Measurements from ENCODE around the gene R3HDM4.

The R3HDM4 gene

DNA sequence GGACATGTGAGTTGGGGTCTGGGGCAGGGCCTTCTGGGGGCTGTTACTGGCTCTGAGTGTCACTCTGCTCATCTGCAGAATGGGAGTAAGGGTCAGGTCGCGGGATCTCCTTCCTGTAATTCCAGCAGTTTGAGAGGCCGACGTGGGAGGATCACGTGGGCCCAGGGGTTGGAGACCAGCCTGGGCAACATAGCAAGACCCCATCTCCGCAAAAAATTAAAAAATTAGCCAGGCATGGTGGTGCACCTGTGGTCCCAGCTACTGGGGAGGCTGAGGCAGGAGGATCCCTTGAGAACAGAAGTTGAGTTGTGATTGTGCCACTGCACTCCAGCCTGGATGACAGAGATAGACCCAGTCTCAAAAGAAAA is 16.9 kb upstream of the R3HDM4 start:
- no peak for DNase-seq (ENCODE audit: low spot score)

DNA sequence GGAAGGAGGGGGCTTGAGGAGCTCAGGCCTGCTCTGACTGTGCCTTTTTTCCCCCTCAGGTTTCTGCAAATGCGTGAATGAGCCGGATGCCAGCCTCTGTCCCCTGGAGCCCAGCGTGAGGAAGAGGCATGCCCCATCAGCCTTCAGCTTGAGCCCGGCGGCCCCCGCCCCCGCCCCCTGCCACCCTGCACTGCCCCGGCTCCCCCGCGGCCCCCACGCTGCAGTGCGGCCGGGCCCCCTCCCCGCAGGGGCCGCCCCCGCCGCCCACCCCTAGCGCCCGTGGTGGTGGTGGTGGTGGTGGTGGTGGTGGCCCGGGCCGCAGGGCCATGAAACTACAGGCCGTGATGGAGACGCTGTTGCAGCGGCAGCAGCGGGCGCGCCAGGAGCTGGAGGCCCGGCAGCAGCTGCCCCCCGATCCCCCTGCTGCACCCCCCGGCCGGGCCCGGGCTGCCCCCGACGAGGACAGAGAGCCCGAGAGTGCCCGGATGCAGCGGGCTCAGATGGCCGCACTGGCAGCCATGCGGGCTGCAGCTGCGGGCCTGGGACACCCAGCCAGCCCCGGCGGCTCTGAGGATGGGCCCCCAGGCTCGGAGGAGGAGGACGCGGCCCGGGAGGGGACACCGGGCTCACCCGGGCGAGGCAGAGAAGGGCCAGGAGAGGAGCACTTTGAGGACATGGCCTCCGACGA is 16.3 kb upstream of the R3HDM4 start:
- DNase-seq (ENCODE audit: low spot score), result no peak

DNA sequence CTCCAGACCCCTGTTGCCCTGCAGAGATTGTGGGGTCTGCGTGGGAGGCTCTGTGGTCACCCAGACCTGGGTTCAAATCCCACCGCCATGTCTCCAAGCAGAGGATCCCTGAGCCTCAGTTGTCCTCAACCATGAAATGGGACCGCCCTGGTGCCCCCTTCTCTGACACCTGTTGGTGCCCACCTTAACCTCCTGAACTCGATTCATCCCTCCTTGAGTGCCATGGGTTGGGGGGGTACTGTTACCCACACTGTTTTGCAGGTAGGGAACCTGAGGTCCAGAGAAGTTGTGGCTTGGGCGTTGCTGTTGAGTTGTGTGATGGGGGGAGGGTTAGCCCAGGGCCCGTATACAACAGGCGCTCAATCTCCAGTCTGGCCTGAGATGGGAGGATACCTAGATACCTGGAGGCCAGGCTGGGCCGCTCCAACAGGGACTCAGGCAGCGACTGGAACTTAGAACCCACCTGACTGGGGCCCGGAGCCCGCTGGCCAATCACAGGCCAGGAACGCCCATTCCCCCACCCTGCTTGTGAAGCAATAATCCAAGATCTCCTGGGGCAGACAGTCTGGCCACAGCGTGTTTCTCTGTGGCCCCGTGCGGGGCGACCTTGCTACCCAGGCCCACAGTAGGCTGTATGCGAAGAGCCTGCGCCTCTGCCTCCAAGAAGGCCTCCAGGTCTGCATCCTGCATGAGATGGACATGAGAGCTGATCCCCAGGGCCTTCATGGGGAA is 15.6 kb upstream of the R3HDM4 start:
- no peak for DNase-seq (ENCODE audit: low spot score)

DNA sequence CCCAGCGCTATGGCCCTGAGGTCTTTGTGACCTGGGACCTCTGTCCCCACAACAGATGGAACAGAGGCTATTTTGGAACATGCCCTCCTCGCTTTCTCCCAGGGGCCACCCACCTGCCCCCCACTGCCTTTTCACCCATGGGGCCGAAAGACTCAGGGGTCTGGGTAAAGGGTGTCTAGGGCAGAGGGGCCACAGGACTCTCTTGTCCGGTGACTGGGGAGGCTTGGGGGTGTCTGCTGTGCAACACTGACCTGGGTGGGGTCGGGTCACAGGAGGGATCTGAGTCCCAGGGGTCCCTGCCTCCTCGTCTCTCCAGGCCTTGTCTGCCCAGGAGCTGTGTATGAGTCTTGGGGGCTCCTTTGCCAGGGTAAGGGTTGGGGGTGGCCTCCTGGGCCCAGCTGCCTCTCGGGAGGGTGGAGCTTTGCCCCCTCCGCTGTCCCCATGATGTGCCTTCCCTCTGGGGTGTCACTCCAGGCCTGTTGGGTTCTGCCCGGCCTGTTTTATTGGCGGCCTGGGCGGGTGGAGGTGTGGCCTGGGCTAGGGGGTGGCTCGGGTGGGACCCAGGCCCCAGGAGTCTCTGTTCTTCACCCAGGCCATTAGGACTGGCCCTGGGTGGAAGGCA is 14.9 kb upstream of the R3HDM4 start:
- no peak for DNase-seq (ENCODE audit: low spot score)

DNA sequence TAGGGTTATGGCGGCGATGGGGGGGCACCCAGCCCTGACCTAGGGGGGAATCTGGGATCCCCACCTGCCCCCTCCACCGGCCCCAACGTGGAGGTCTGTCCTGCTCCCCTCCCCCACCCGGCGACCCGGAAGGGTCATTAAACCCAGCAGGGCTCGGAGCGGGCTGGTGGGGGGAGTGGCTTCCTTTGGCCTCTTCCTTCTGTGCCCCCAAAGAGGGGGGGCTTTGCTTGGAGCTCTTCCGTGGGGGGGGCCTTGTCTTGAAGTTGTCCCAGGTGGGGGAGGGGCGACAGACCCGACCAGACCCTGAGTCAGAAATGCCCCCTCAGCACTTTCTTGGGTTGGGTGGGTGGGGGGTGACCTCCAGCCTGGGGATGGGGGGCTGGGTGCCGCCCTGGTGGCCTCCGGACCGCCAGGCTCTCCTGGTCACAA is 14.3 kb upstream of the R3HDM4 start:
- no peak for DNase-seq (ENCODE audit: low spot score)

DNA sequence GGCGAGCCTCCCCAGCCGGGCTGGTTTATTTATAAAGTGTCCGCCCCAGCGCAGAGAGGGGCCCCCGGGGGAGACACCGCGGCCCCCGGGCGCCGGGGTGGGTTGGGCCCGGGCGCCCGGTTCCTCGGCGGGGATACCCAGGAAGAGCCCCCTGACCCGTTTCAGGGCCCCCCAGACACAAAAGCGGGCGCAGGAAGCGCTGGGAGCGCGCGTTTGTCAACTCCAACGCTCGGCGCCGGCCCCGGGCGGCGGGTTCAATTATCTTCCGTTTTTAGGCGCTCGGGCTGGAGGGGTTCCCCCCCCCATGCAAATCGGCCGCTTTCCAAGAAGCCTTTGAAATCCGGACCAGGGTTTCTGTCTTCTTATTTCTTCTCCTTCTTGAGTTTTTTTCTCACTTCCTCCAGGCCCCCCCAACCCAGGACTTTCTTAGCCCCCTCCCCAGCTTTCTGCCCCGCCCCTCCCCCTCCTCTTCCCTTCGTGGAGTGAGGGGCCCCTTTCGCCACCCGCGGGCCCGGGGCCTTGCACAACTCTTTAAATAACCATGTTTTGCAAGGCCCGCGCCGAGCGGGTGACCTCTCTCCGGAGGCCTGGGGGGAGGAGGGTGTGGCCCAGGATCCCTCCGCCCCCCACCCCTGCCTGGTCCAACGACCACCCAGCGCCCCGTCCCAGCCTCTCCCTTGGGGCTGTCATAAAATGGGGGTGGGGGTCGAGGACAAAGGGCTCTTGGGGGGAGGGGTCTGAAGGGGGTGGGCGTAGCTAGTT is 13.8 kb upstream of the R3HDM4 start:
- peak; percentile 76 for DNase-seq (ENCODE audit: low spot score)

DNA sequence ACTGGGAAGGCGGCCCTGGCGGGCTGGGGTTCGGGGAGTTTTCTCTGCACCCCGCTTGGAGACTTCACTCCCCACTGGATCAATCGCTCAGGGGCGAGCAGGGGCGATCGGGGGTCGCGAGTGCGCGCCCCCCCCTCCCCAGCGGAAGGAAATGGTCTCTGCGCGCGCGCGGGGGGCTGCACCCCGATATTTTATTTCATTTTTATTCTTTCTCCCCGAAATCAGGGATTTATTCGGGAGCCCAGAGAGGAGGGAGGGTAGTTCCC is 13.2 kb upstream of the R3HDM4 start:
- DNase-seq (ENCODE audit: low spot score), result no peak

DNA sequence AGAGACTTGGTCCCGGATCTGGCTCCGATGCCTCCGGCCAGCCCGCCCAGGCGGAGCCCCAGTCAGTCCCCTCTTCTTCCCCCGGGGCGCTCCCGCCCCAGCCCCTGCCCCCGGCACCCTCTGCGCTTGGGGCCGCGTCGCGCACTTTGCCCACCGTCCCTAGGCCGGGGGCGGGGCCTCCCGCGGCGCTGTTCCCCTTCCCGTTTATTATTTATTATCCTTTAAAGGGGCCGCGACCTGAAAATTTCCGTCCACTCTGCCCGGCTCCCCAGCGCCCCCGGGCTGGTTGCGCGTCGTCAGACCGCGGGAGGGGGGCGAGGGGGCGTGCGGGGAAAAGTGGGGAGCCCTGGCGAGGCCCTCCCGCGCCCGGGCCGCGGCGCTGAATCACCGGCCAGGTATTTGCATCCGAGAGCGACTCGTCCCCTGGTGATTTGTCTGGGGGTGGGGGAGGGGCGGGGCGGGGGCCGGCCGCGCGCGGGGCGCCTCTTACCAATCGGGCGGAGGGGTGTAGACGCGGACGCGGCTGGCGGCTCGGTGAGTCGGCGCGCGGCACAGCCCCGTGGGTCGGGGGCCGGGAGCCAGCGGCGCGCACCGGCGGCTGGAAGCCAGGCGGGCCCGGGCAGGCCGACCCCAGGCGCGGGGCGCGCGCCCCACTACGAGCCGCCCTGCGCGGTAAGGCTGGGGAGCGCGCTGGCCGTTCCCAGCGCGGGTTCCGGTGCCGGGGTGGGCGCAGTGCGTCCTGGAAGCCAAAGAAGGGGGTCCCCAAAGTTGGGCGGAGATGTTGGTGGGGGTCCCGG is 12.7 kb upstream of the R3HDM4 start, which contains the start of gene ARID3A:
TSS of gene ARID3A (plus strand) at position 510 of the 797 bp plus-strand sequence. CDS start 3,494 bp downstream, outside the sequence.
- peak; percentile 90 for DNase-seq (ENCODE audit: low spot score)

DNA sequence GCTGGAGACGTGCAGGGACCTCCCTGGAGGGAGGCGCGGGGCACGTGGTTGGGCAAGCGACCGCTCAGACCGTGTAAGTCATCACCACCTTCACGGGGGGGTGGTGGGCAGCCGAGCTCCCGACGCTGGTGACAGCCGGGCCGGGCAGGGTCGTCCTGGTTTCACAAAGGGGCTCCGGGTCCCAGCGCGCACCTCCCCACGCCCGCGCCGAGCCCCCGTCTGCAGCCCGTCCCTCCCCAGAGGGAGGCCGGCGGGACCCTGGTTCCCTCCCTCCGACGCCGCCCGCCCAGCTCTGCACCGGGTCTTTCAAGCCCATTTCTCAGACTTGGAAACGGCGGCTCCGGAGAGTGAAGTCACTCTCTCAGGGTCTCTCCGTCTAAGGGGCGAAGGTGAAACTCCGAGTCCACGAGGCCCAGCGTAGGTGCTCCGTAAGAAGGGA is 12.1 kb upstream of the R3HDM4 start:
- no peak for DNase-seq (ENCODE audit: low spot score)

DNA sequence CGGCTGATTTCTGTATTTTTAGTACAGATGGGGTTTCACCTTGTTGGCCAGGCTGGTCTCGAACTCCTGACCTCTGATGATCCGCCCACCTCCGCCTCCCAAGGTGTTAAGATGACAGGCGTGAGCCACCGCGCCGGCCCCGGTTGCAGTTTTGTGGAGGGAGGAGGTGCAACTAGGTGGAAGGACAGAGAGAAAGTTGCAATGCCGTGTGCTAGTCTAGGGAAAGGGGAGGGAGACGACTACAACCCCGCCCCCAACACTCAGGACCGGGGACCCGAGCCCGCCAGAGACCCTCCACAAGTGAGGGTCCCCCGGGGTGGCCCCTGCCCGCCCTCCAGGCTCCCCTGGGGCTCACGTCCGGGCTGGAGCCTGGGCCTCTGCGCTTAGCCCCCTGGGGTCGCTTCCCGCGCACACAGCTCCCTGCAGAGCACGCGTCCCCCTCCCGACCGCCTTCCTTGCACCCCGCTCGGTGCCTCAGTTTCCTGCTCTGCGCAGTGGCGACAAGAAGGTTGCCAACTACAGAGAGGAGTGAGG is 11.6 kb upstream of the R3HDM4 start:
- DNase-seq (ENCODE audit: low spot score), result no peak

DNA sequence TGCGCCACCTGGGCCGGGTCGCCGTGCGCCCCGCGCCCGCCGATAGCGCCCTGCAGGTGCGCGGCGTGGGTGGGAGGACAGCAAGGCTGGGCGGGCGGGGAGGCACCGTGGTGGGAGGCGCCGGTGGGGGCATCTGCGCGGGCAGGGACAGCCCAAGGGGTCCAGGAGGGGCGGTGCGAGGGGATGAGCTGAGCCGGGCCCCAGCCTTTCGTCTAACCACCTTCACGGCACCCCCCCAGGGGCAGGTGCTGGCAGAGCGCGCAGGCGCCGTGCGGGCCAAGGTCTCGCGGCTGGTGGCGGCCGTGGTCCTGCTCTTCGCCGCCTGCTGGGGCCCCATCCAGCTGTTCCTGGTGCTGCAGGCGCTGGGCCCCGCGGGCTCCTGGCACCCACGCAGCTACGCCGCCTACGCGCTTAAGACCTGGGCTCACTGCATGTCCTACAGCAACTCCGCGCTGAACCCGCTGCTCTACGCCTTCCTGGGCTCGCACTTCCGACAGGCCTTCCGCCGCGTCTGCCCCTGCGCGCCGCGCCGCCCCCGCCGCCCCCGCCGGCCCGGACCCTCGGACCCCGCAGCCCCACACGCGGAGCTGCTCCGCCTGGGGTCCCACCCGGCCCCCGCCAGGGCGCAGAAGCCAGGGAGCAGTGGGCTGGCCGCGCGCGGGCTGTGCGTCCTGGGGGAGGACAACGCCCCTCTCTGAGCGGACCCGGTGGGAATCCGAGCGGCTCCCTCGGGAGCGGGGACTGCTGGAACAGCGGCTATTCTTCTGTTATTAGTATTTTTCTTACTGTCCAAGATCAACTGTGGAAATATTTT is 7.2 kb upstream of the R3HDM4 start:
- DNase-seq (ENCODE audit: low spot score), result peak; percentile 63

DNA sequence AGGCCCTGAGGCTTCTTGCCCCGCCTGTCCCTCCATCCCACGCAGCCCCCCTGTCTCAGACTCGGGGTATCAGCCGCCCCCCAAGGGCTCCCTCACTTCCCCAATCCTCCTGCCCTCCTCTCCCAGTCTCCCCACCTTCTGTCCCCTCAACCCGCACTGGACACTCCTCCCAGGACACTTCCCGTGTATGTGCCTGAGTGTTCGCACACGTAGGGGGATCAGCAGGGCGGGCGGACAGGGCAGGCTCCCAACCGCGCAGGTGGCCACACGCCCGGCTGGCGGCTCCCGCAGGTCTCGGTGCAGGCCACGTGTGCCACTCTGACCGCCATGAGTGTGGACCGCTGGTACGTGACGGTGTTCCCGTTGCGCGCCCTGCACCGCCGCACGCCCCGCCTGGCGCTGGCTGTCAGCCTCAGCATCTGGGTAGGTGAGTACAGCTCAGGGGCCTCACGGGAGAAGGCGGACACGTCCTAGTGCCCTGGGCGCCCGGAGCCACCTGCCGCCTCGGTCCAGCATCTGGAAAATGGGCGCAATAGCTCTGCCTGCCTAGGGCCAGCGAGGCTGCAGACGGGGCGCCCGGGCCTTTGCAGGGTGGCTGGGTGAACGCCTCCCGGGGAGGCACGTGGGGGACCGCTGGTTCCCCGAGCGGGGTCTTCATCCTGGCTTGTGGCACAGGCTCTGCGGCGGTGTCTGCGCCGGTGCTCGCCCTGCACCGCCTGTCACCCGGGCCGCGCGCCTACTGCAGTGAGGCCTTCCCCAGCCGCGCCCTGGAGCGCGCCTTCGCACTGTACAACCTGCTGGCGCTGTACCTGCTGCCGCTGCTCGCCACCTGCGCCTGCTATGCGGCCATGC is 6.4 kb upstream of the R3HDM4 start:
- no peak for DNase-seq (ENCODE audit: low spot score)

DNA sequence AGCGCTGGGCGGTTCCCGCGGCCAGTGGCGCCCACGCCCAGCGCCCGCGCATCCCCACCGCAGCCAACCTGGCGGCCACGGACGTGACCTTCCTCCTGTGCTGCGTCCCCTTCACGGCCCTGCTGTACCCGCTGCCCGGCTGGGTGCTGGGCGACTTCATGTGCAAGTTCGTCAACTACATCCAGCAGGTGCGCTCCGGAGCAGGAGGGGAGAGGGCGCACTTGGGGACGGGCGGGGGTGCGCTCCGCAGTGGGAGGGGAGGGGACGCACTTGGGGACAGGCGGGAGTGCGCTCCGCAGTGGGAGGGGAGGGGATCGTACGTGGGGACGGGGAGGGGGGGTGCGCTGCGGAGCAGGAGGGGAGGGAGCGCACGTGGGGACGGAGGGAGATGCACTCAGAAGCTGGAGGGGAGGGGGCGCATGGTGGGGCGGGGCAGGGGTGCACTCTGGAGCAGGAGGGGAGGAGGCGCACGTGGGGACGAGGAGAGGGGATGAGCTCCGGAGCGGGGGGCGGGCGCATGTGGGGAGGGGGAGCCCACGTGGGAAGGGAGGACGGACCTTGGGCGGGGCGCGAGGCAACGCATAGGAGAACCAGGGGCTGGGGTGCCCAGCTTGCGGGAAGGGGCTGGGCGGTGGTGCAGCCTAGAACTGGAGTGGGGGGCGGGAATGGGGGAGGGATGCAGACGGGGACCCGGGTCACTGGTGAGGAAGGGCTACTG is 5.6 kb upstream of the R3HDM4 start:
- no peak for DNase-seq (ENCODE audit: low spot score)

DNA sequence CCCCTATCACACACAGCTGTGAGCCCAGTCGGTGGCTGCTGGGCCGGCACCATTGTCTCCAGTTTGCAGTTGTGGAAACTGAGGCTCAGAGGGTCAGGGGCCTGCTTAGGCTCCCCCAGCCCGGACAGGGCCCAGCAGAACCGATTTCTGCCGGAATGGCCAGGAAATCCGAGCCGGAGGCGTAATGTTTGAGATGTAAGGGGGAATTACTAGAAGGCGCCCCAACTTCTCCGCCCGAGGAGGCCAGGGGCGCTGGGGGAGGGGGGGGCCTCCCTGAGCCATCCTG is 5.1 kb upstream of the R3HDM4 start:
- DNase-seq (ENCODE audit: low spot score), result no peak

DNA sequence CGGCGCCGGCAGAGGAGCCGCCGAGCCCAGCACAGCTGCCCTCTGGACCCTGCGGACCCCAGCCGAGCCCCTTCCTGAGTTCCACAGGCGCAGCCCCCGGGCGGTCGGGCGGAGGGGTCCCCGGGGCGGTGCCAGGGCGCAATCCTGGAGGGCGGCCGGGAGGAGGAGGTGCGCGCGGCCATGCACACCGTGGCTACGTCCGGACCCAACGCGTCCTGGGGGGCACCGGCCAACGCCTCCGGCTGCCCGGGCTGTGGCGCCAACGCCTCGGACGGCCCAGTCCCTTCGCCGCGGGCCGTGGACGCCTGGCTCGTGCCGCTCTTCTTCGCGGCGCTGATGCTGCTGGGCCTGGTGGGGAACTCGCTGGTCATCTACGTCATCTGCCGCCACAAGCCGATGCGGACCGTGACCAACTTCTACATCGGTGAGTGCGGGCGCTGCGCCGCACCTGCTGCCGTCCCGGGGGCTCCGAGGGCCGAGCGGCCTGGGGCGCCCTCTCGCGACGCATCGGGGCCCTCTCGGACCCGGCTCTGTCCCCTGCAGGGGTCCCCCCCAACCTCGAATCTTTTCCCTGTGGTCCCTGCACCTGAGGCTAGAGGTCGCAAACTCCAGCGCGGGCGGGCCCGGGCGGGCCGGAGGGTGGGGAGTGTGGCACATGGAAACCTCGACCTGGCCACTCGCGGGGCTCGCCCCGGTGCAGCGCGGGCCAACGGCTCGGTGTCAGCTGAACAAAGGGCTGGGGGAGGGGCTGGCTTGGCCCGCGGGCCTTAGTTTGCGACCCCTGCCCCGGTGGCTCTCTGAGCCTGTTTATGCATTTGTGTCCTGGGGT is 4.5 kb upstream of the R3HDM4 start, which contains the start of gene KISS1R:
TSS of gene KISS1R (plus strand) at position 11 of the 829 bp plus-strand sequence. CDS start at position 181, 170 bp downstream.
- DNase-seq (ENCODE audit: low spot score), result peak; percentile 88

DNA sequence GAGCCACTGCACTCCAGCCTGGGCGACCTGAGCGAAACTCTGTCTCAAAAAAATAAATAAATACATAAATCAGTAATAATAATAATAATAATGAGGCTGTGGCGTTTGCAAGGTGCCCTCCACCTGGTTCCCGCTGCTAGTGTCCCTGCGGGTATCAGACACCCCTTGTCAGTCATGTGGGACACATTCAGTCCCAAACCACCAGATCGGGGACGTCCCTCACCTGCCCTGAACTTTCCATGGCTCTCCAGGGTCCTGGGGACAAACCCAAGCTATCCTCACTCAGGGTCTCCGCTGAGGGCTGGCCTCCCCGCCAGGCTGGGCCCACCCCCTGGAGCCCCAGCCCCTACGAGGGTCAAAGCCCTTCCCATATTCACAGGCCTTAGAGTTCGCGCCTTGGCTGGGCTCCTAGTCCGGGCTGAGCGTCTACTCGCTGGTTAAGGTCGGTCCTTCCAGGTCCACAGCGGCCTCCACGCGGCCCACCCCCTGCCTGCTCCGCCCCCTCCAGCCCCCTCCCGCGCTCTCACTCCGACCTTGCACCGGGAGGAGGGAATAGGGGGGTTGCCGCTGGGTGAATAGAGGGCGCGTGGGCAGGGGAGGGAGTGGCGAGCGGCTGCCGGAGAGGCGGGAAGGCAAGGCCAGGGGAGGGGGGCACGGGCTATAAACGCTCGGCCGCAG is 3.8 kb upstream of the R3HDM4 start:
- peak; percentile 69 for DNase-seq (ENCODE audit: low spot score)

DNA sequence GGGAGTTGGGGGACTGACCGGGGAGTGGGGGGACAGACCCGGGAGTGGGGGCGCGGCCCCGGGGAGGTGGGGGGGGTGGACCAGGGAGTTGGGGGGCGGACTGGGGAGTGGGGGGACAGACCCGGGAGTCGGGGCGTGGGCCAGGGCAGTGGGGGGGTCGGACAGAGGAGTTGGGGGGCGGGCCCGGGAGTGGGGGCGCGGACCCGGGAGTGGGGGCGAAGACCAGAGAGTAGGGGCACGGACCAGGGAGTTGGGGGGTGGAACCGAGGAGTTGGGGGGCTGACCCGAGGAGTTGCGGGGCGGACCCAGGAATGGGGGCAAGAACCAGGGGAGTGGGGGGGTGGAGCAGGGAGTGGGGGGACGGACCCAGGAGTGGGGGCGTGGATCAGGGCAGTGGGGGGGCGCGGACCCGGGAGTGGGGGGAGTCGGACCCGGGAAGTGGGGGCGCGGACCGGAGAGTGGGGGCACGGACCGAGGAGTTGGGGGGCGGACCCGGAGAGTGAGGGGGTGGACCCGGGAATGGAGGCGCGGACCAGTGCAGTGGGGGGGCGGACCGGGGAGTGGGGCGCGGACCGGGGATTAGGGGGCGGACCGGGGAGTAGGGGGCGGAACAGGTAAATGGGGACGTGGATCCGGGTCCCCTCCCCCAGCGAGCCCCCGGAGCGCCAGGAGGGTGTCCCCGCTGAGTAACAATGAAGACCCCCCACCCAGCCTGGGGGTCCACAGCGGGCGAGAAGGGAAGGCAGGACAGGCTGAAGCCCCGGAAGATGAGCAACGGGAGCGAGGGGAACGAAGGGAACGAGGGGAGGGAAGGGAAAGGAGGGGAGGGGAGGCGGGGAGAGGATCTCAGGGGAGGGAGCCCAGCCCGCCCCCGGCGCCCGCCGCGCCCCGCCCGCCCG is 589 bp downstream of the R3HDM4 start:
- DNase-seq (ENCODE audit: low spot score), result no peak
